Smooth muscle cell (in vitro differentiated cells): ENCODE measurements around the gene UBTD2. TPM values are rescaled to one million over a fixed set of nuclear protein-coding genes. Genes with fewer than 3 reads are reported as not detected.
"Not testable (repeated sequence)": the region's sequence is repeated elsewhere in the genome, so short reads cannot be mapped to it uniquely, and the experiment has no call there.

Experiments used
- DNase-seq: peaks from one replicate; lab custom pipeline; 2025; ENCODE audit not compliant: unreplicated experiment; lab: John Stamatoyannopoulos, UW
- H2AFZ ChIP-seq: fragments of 200-600 bp; sonication (generic); 2 replicates; pipeline ENCODE4 v1.6.0; 2016; ENCODE audit warnings: antibody characterized with exemption, low read depth, mild to moderate bottlenecking
- H3F3A ChIP-seq: fragments of 200-600 bp; sonication (generic); 2 replicates; pipeline ENCODE4 v1.6.0; 2017; ENCODE audit warnings: antibody characterized with exemption, low read depth
- H3K27ac ChIP-seq: fragments of 200-600 bp; sonication (generic); 2 replicates; pipeline ENCODE4 v1.5.1; 2016; ENCODE audit warnings: low read depth, mild to moderate bottlenecking
- H3K27me3 ChIP-seq: fragments of 200-600 bp; sonication (generic); 2 replicates; pipeline ENCODE4 v1.6.1; 2016; ENCODE audit warnings: low read depth, mild to moderate bottlenecking
- H3K36me3 ChIP-seq: fragments of 200-600 bp; sonication (generic); 2 replicates; pipeline ENCODE4 v1.5.1; 2016; ENCODE audit warnings: low read depth
- H3K4me1 ChIP-seq: fragments of 200-600 bp; sonication (generic); 2 replicates; pipeline ENCODE4 v1.5.1; 2016; ENCODE audit warnings: low read depth
- H3K4me2 ChIP-seq: fragments of 200-600 bp; sonication (generic); 2 replicates; pipeline ENCODE4 v1.6.0; 2016; ENCODE audit warnings: mild to moderate bottlenecking
- H3K4me3 ChIP-seq: fragments of 200-600 bp; sonication (generic); 2 replicates; pipeline ENCODE4 v1.5.1; 2016; ENCODE audit warnings: mild to moderate bottlenecking
- H3K79me2 ChIP-seq: fragments of 200-600 bp; sonication (generic); 2 replicates; pipeline ENCODE4 v1.6.0; 2016; ENCODE audit warnings: low read depth, mild to moderate bottlenecking
- H3K9ac ChIP-seq: fragments of 200-600 bp; sonication (generic); 2 replicates; pipeline ENCODE4 v1.6.0; 2016; ENCODE audit warnings: low read depth
- H3K9me3 ChIP-seq: fragments of 200-600 bp; sonication (generic); replicated peaks from 2 replicates; pipeline ENCODE4 v1.5.1; 2016; ENCODE audit warnings: low read depth
- H4K20me1 ChIP-seq: fragments of 200-600 bp; sonication (generic); 2 replicates; pipeline ENCODE4 v1.6.0; 2016; ENCODE audit warnings: low read depth
- WGBS: methylation state at CpG from one replicate; pipeline ENCODE4 v1.1.7; 2016; ENCODE audit warnings: low lambda C conversion rate; 5-methylcytosine and 5-hydroxymethylcytosine counted together
- polyA plus RNA-seq: library from polyadenylated mRNA; unstranded; fragments of >200 nt; fragmentation: Nextera tagmentation; extraction: Ambion mirVana; gene quantifications from 2 replicates; pipeline ENCODE4 v1.2.1, GENCODE V29; 2016
- total RNA-seq: library from RNA; depleted of rRNA; stranded (reverse); fragments of >200 nt; gene quantifications from 2 replicates; pipeline ENCODE4 v1.2.3, GENCODE V29; 2014
- TF ChIP-seq, protein P1 (sequence below): fragments of 200-600 bp; sonication (generic); IDR thresholded peaks from 2 replicates; pipeline ENCODE4 v1.5.1; 2017; ENCODE audit warnings: borderline replicate concordance, mild to moderate bottlenecking, antibody characterized with exemption; ENCODE audit not compliant: insufficient read depth, poor library complexity, severe bottlenecking

UBTD2 gene, protein sequence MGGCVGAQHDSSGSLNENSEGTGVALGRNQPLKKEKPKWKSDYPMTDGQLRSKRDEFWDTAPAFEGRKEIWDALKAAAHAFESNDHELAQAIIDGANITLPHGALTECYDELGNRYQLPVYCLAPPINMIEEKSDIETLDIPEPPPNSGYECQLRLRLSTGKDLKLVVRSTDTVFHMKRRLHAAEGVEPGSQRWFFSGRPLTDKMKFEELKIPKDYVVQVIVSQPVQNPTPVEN
- total RNA-seq (38.2 and 44.0 TPM in 2 replicates), polyA plus RNA-seq (20.8 and 23.6 TPM in 2 replicates)

DNA sequence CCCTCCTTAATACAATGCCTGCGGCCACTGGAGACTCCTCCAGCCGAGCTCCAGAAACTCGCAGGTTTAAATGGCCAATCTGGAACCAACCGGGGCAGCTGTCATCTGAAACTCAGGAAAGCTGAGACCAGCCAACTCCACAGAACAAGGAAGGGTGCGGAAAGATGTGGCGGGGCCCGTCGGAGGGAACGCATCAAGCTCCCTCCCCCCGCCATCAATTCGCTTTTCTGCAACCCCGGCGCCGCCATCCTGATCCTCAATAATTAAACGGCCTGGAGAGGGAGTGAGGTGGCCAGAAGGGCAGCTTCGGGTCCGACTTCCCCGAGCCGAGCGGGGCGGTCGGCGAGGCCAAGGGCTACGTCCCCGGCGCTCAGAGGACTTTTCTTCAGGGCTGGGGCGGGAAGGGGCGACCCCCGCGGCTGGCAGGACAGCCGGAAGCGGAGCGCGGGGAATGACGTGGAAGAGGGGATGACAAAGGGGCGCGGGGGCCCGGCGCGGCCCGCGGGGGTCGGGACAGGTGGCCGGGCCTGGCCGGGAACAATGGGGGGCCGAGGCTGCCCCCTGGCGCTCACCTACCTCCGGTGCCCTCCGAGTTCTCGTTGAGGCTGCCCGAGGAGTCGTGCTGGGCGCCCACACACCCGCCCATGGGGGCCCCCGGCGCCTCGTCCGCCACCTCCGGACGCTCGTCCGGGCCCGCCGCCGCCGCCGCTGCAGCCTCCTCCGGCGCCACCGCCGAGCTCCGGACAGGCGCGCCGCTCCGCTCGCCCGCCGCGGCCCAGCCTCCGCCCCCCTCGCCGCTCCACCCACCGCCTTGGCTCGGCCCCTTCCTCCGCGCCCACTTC is at the start of gene UBTD2:
Gene UBTD2 (minus strand): TSS at position 745 of the 842 bp plus-strand sequence. CDS start 99 bp downstream, at position 646.
- Histone ChIP-seq H3K4me2 (peak within 1 kb of the TSS; percentile 95), H3K79me2 (peaks cover 52% of the 10 kb centered on the region)

DNA sequence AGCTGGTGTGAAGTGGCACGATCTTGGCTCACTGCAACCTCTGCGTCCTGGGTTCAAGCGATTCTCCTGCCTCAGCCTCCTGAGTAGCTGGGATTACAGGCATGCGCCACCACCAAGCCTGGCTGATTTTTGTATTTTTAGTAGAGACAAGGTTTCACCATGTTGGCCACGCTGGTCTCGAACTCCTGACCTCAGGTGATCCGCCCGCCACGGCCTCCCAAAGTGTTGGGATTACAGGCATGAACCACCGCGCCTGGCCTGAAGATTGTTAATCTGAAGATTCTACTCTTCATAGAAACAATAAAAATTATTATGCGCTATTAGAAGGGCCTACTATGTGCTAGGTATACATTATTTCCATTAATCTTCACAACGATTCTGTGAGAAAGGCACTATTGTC is 43.3 kb upstream of the UBTD2 start:
- not testable (repeated sequence) for H3K4me1 ChIP-seq, H3K9ac ChIP-seq, H3K27ac ChIP-seq, DNase-seq, H3K36me3 ChIP-seq, H3K27me3 ChIP-seq, H4K20me1 ChIP-seq, H3K4me3 ChIP-seq, H2AFZ ChIP-seq, H3K79me2 ChIP-seq, H3K4me2 ChIP-seq, H3K9me3 ChIP-seq, H3F3A ChIP-seq
- WGBS = 90% methylated on average over 13 of the region's 13 CpGs

More for the DNA sequence above, at the start of gene UBTD2:
- Histone ChIP-seq H3K9me3 (no peaks in the 10 kb centered on the region), H3K4me3 (peak within 1 kb of the TSS; percentile 98), H3F3A (no peaks in the 10 kb centered on the region), H3K27ac (peak within 1 kb of the TSS; percentile 79), H3K36me3 (no peaks in the 10 kb centered on the region), H3K27me3 (no peaks in the 10 kb centered on the region), H3K4me1 (peaks cover 24% of the 10 kb centered on the region), H3K9ac (peak within 1 kb of the TSS; percentile 86), H2AFZ (peak within 1 kb of the TSS; percentile 77), H4K20me1 (peaks cover 49% of the 10 kb centered on the region)
- 1% methylated on average over 35 of the region's 87 CpGs for WGBS
- no peak for DNase-seq
- TF ChIP-seq, protein P1, sequence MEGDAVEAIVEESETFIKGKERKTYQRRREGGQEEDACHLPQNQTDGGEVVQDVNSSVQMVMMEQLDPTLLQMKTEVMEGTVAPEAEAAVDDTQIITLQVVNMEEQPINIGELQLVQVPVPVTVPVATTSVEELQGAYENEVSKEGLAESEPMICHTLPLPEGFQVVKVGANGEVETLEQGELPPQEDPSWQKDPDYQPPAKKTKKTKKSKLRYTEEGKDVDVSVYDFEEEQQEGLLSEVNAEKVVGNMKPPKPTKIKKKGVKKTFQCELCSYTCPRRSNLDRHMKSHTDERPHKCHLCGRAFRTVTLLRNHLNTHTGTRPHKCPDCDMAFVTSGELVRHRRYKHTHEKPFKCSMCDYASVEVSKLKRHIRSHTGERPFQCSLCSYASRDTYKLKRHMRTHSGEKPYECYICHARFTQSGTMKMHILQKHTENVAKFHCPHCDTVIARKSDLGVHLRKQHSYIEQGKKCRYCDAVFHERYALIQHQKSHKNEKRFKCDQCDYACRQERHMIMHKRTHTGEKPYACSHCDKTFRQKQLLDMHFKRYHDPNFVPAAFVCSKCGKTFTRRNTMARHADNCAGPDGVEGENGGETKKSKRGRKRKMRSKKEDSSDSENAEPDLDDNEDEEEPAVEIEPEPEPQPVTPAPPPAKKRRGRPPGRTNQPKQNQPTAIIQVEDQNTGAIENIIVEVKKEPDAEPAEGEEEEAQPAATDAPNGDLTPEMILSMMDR = peak; percentile 46

DNA sequence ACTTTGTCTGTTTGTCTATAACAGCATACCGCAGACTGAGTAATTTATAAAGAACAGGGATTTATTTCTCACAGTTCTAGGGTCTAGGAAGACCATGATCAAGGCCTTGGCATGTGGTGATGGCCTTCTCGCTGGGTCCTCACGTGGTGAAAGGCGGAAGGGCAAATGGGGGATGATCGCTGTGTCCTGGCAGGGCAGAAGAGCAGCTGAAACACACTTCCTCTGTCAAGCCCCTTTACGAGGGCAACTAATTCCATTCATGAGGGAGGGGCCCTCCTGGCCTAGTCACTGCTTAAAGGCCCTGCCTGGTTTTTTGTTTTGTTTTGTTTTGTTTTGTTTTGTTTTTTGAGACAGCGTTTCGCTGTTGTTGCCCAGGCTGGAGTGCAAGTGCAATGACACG is 41.9 kb upstream of the UBTD2 start:
- no peak overlapping the region for H3K4me2 ChIP-seq
- H3K36me3 ChIP-seq = no peaks in the 10 kb centered on the region
- no peak overlapping the region for H2AFZ ChIP-seq
- WGBS = 74% methylated on average over 9 of the region's 9 CpGs
- H4K20me1 ChIP-seq = no peaks in the 10 kb centered on the region
- no peak overlapping the region for H3K27ac ChIP-seq
- no peaks in the 10 kb centered on the region for H3K79me2 ChIP-seq
- no peak for DNase-seq
- H3K9me3 ChIP-seq = no peaks in the 10 kb centered on the region
- no peak overlapping the region for H3K4me3 ChIP-seq
- H3K9ac ChIP-seq = no peak overlapping the region
- TF ChIP-seq, protein P1 = no peak
- H3K27me3 ChIP-seq = no peaks in the 10 kb centered on the region
- no peaks in the 10 kb centered on the region for H3F3A ChIP-seq
- no peaks in the 10 kb centered on the region for H3K4me1 ChIP-seq
